OCI-M1 (cell line): Measurements from ENCODE around the gene ODAD4.

ENCODE experiments used
- DNase-seq: peaks from one replicate; lab custom pipeline; 2025; lab: John Stamatoyannopoulos, UW

Gene ODAD4, protein sequence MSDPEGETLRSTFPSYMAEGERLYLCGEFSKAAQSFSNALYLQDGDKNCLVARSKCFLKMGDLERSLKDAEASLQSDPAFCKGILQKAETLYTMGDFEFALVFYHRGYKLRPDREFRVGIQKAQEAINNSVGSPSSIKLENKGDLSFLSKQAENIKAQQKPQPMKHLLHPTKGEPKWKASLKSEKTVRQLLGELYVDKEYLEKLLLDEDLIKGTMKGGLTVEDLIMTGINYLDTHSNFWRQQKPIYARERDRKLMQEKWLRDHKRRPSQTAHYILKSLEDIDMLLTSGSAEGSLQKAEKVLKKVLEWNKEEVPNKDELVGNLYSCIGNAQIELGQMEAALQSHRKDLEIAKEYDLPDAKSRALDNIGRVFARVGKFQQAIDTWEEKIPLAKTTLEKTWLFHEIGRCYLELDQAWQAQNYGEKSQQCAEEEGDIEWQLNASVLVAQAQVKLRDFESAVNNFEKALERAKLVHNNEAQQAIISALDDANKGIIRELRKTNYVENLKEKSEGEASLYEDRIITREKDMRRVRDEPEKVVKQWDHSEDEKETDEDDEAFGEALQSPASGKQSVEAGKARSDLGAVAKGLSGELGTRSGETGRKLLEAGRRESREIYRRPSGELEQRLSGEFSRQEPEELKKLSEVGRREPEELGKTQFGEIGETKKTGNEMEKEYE

DNA sequence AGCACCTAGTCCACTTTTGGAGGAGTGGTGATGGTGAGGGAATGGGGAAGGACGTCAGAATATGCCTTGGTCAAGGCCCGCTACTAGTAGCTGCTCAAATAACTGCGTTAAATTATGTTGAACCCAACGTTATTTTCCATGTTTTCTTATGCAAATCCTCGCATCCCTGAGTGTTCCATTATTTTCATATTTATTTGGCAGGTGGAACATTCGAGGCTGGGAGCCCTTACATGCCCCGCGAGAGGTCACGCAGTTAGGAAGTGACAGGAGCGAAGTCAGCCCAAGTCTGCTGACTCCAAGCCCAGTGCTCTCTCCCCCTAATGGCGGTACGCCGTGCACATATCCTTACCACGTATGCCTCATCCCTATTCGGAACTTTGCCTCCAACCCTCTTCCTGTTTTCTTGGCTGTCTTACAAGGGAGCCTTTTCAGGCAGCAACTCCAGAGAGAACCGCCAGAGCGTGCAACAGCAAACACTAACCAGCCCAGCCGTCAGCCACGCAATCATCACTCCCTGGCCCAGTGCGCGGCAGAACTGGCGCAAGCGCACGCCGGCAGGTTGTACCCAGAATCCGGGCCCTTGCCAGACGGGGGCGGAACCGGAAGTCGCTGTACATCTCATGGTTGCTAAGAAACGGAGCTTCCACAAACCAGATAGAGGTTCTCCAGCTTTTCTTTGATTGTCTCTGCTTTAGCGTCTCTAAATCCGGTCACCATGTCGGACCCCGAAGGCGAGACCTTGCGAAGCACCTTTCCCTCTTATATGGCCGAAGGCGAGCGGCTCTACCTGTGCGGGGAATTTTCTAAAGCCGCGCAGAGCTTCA lies at the start of gene ODAD4:
ODAD4 (plus strand) TSS at position 609 of the 824 bp plus-strand sequence; CDS start at position 716, 107 bp downstream.
- peak; percentile 99 for DNase-seq

DNA sequence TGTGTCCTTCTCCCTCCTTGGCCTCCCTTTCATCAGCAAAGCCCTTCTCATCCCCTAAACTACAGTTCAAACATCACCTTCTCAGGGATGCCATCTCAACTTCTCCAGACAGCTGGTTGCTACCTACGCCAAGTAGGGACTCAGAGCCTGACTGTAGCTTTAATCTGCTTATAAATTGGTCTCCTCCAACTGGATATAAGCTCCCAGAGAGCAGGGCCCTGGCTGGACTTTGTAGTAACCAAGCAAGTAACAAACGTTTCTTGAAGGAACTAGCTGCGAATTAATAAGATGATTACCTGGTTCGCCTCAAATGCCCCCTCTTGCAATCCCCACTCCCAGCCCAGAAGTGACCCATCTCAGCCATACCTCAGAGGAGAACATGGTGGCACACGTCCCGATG lies 47.7 kb upstream of the ODAD4 start:
- DNase-seq = no peak

DNA sequence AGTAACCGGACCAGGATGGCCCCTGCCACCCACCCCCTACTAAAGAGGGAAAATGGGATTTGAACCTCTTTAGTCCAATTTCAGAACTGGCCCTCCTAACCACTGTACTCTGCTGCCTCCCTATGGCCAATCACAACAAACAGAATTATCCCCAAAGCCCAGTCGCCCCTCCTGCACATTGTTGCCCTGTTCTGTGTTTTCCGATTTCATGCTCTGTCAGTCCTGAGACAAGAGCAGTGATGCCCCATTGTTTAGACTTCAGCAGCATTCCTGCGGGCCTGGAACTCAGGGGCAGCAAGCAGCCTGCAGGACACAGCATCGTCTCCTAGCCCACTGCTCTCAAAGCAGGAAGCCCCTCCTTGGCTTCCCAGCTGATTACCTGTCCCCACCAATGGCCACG lies 44.7 kb upstream of the ODAD4 start:
- DNase-seq = peak; percentile 18

DNA sequence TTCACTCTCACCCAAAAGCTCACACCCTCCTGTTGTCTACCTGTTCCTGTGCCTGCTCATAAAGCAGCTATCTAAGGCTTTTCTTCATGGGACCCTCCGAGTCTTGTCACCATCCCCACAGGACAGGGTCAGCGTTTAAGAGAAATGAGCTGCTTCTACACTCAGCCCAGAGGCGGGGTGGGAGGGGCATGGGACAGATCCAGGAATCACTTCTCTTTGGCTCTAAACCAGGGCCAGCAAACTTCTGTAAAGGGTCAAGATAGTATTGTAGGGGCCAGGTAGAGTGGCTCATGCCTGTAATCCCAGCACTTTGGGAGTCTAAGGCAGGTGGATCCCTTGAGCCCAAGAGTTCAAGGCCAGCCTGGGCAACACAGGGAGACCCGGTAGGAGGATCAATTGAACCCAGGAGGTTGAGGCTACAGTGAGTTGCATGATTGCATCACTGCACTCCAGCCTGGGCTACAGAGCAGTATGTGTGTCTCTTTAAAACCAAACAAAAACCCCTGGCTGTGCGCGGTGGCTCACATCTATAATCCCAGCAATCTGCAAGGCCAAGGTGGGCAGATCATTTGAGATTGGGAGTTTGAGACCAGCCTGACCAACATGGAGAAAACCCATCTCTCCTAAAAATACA lies 42.0 kb upstream of the ODAD4 start:
- DNase-seq = no peak

DNA sequence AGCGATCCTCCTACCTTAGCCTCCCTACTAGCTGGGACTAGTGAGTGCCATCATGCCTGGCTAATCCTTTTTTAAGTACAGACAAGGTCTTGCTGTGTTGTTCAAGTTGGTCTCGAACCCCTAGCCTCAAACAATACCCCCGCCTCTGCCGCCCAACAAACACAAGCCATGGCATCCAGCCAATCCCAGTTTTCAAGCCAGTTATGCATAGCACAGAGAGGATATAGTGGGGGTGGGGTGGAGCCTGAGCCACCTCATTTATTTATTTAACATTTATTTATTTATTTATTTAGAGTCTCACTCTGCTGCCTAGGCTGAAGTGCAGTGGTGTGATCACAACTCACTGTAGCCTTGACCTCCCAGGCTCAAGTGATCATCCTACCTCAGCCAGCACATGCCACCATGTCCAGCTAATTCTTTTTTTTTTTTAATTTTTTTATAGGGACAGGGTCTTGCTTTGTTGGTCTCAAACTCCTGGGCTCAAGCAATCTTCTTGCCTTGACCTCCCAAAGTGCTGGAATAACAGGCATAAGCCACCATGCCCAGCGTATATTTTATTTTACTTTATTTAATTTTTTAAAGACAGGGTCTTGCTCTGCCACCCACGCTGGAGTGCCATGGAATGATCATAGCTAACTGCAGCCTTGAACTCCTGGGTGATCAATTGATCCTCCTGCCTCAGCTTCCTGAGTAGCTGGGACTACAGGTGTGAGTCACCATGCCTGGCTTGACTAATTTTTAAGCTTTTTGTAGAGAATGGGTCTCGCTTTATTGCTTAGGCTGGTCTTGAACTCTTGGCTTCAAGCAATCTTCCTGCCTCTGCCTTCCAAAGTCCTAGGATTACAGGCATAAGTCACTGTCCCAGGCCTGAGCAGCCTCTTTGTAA lies 39.0 kb upstream of the ODAD4 start:
- no peak for DNase-seq

DNA sequence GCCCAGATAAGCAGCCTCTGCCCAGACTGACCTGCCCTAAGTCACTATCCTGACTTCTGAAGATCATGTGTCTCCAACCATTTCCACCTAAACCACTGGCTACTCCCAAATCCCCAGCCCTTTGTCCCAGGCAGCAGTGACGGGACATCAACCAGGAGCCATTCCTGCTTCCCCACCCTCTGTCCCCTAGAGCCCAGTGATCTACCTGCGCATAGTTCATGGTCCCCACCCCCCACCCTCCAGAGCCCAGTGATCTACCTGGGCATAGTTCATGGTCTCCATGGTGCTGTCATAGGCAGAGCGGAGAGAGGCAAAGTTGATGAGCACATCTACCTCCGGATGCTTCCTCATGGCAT lies 38.4 kb upstream of the ODAD4 start:
- DNase-seq = no peak

DNA sequence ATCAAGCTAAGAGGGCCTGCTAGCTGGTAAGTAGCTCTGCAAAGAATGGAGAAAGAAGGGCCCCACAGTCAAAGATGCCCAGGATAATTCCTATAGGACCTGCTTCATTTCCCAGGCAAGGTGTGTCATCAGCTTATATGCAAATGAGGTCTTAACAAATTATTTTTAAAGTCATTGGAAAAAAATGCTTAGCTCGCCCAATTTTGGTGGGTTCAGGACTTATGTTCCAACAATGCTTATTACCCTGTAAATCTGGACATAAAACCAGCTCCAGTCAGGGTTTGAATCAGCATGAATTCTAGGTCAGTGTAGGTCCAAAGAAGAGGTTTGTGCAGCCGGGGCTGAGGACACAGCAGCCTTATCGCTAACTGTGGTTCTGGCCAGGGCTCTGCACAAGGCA lies 37.0 kb upstream of the ODAD4 start:
- DNase-seq = no peak

DNA sequence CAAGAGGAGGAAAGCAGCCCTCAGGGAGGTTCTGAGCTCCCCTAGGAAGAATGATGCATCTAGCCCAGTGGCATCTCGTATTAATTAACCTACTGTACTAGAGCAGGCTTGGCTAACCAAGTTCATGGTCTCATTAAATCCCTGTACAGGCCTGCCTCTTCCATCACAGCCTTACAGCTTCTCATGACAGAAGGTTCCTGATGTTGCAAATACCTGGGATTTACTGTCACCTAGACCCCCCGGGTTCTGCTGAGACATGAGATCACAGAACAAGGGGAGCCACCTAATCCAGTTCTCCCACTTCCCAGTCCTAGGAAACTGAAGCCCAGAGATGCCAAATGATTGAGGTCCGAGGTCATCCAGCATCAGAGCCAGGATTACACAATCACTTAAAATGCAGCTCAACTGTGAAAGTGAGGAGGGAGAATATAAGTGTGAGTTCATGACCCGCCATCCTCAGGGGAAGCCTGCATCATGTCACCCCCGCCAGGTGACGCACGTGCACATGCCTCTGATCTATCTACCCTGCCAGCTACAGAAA lies 35.6 kb upstream of the ODAD4 start:
- DNase-seq = no peak

DNA sequence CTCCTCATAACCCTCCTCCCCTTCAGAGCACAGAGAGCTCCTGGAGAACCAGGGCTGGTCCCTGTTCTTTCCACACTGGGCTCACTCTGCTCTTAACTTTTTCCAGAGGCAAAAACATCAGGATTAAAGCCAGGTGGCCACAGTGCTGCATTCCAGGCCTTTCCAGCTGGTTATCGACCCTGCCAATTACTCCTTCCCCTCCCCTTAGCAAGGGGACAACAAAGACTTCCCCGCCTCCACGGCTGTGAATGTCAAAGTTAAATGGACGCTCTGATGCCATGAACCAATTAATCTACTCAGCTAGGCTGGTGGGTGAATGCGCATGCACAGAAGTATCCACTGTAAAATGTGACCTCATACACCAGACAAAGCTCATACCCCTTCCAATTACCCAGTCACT lies 34.8 kb upstream of the ODAD4 start:
- no peak for DNase-seq

DNA sequence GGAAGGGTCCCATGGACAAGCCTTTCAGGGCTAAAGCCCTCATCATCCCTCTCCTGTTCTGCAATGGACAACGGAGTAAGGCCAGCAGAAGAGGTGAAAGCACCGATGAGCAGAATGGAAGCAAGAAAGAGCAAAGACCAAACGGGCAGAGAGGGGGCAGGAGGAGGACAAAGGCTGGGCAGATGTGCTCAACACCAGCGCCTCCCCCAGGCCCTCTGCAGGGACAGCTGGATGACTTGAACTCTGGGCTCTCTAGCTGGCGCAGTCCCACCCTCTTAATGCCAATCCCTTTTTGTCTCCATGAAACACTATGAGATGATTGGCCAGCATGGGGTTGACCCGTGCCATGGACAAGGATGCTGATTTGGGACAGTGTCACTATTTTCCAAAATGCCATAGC lies 33.7 kb upstream of the ODAD4 start:
- DNase-seq = no peak

DNA sequence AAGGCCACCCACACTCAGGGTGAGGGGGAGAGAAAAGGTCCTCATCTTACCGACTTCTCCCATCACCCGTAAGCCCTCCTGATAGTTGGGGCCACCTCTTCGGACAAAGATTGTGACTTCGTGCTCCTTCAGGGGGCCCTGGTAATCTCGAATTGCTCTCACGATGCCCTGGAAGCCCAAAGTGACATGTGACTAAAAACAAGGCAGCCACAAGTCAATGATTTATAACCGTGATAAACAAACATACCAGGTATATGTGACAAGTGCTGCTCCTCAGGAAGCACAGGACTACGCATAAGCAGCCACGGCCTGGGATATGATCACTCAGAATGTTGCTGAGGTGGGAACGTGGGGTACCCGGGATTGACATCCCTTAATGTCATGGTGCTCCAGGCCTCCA lies 28.8 kb upstream of the ODAD4 start:
- no peak for DNase-seq

DNA sequence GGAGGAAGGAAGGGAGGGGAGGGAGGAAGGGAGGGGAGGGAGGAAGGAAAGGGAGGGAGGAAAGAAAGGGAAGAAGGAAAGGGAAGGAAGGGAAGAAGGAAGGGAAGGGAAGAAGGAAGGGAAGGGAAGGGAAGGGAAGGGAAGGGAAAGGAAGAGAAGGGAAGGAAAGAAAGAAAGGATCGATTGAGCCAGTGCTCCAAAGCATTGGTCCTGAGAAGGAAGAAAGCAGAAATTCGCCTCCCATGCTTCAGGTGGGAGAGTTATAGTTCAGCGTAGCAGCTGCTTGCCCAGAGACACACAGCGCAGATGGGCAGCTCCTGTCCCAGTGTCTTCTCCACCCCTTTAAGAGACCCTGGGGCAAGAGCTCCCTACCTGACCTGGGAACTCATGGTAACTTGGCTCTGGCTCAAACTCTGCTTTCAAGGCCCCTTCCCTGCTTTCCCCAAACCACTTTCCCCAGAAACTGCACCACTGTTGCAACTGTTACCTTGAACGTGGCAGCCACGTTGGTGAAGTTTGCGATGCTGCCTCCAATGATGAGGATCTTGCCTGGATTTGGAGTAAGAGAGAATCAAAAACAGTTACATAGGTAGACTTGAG lies 26.1 kb upstream of the ODAD4 start:
- no peak for DNase-seq

DNA sequence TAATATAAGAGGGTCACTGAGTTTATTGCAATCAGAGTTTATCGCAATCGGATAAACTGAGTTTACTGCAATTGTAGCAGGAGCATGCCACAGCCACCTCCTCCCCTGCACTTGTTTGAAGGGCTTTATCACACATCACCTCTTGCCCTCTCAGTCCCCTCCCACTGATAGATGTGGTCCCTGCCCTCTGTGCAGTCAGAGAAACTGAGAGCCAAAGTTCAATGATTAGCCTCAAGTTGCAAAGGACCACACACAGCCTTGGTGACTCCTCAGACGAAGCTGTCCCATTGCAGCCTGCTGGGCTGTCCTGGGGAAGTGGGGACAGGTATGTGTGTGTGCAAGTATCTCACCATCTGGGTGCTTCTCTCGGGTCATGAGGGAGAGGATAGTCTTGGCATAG lies 25.2 kb upstream of the ODAD4 start:
- DNase-seq = no peak

DNA sequence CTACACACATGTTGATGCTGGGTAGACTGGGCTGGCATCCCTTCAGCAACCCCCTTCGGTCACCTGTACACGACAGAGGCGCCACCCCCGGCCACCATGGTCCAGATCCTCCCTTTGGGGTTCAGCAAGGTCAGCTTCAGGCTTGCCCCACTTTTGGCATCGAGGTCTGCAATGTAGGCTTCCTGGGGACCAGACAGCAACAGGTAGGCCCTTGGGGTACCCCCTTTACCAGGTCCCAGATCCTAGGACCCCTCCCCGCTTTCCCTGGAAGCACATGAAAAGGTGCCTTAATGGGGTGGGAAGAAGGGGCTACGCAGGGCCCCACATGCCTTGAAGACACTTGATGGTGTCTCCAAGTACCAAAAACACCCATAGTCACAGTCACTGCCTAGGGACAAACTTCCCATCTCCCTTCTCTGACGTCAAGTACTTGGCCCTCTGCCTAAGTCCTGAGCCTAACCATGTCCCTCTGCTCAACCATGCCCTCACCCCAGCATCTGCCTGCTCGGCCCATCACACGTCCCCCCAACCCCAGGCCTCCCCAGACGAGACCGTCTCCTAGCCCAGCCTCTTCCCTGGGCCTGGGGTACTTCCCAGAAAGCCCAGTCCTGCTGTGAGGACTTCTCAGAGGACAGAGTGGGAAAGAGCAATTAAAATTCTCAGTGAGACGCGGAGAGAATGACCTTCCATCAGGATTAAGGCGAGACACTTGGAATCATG lies 23.8 kb upstream of the ODAD4 start:
- DNase-seq = no peak

DNA sequence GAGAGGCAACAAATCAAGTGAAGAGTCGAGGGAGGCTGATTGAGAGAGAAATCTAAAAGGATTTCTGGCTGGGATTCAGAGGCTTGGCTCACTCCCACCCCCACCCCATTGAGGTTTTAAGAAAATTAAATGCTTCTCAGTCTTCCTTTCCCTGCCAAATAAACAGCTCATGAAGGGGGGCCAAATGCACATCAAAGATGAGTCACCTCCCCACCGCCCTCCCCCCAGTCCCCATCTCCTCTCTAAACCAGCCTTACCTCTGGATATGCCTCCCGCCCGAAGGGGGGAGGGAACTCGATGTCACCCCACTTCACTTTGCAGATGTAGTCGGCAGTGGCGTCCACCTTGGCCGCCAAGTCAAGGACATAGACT lies 23.2 kb upstream of the ODAD4 start:
- DNase-seq = no peak

DNA sequence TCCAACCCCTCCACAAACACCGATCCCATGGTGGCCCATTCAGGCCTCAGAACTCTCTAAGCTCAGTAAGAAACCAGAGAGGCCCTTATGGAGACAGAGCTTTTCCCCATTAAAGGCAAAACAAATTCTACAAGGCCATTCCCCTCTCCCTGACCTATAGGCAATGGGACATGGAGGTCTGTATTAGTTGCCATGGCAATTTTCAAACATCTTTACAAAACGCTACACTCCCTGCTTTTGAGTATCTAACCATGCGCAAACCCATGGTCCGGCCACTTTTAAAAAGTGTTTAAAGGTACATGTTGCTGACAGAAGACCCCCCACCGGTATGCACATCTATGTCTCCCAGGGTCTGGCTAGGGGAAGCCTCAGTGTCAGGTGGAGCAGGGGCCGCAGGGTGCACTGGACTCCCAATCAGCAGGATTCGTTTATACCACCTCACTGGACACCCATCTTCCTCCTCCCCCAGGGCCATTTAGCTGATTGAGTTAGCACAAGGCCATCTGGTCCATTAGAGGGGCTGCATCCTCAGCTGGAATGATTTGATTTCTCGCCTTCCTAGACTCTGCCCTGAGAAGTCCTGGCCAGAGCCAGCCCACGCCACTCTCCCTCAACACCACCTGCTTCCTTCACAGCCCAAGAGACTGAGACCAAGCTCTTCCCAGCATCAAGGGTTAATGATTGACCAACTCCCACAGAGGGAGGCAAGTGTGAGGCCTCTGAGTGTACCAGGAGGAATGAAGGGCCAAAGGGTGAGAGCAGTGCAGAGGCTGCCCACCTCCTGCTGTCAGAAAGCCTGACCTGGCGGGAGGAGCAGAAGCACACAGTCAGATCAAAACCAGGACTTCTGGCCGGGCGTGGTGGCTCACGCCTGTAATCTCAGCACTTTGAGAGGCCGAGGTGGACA lies 22.5 kb upstream of the ODAD4 start:
- DNase-seq = no peak

DNA sequence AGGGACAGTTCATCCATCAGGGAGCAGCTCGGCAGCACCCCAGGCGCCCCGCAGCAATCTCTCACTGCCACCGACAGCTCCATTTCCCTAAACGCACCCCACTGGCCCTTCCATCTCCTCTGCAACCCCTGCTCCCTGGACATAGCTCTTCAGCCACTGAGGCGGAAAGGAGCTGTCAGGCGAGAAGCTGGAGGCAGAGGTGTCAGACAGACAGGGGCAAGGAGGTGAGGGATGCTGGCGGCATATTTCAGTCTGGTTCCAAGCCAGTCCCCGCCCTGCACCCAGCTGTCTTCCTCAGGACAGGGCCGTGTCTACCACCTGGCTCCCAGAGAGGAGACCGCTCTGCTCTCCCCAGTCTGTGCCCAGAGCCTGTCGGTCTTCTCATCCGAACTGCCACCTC lies 21.3 kb upstream of the ODAD4 start:
- no peak for DNase-seq

DNA sequence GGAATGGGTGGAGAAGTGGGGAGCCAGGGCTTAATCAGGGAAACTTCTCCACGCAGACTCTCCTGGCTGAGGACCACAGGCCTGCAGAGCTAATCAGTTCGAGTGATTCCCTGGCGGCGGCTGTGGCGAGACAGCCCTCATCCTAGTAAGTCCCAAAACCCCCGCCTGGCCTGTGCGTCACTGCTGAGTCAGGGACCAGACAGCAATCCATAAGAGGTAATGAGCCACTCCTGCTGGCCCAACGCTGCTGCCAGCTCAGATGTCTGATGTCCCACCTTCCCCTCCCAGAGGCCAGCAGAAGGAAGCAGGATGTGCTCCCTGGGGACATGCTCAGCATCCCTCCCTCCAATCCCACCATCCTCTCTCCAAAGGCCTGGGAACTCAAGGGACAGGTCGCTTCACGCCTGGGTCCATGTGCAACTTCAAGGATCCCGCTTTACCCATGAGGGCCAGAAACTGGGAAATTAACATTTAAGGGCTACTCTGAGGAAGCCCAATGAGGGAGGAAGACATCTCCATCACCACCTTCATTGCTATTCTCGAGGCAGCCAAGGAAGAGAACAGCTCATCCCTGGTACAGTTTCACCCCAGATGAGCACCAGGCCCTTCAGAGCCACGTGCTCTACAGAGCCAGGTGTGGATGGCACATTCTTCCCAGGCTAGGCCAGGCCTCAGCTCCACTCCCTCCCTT lies 19.6 kb upstream of the ODAD4 start:
- no peak for DNase-seq
